A172 (cell line): ENCODE results near the gene CCR2. TPM values are rescaled to one million over a fixed set of nuclear protein-coding genes. Genes with fewer than 3 reads are reported as not detected.

Experiments used
- DNase-seq: peaks from one replicate; pipeline ENCODE4 v3.0.0-alpha.2; 2015; ENCODE audit warnings: low spot score
- total RNA-seq: library from RNA; depleted of rRNA; stranded (reverse); fragments of >200 nt; shearing (Covaris generic); gene quantifications from 2 replicates; pipeline ENCODE4 v1.2.3, GENCODE V29; 2014

The CCR2 gene
- total RNA-seq, 1 experiment from 2014 or later: not detected

DNA sequence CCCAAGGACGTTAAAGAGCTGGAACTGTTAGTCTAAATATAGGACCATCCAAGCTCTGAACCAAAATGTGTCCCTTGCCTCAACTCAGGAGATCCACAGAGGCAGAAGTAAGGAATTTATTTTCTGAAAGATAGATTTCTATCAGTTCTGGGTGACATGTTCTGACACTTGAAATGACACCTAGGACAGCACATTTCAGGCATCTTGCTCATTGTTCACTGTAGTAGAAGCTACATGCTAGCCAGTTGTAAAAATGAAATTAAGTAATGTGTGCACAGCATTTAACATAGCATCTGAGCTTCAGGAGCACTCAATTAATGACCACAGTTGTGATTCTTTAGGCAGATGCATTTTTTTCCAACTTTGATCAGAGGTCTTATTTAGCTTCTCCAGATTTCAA, 567 bp downstream of the CCR2 start:
- DNase-seq: no peak

- no peak for DNase-seq
These were observed 1.1 kb downstream of the CCR2 start for GRCh38 chr3:46354984-46355383.

DNA sequence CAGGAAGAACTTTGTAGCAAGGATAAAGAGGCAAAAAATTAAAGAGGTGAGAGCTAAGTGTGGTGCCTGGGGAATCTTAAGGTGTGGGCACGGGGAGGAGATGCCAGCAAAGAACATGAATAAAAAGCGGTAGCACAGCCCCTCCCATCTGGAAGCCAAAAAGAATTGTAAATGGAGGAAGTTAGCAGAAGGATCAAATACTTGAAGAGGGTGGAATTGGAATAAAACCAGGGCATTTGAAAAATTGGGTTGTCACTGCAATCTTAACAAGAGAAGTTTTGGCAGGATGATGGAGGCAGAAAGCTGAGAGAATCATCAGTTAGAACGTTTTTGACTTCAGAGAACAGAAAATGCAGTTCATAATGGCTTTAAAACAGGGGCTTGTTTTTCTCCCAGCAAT, 2.4 kb downstream of the CCR2 start:
- no peak for DNase-seq

GRCh38 chr3:46356909-46357308, 3.0 kb downstream of the CCR2 start:
- no peak for DNase-seq

- DNase-seq: no peak
These were observed 4.6 kb downstream of the CCR2 start for GRCh38 chr3:46358466-46358865.

- DNase-seq: peak; percentile 45
These were observed 6.0 kb downstream of the CCR2 start for GRCh38 chr3:46359733-46360493.

DNA sequence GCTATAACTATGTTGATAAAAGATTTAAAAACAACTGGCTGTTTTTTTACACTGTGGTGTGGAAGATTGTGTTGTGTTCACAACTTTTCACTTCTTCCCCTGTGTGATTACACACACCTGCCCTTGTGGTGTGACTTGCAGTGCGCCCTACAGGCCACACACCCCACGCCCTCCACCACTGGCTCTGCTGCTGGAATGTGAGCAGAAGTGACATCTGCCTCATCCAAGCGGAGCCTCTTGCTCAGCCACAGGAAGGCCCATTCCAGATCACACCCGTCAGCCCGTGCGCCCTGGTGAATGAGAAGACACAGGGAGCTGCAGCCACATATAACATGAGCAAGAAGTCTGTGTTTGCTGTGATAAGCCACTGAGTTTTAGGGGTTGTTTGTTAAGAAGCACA, 7.0 kb downstream of the CCR2 start:
- no peak for DNase-seq

- DNase-seq: peak; percentile 57
These were observed 7.7 kb downstream of the CCR2 start for GRCh38 chr3:46361408-46362283.

GRCh38 chr3:46365041-46365440, 11.1 kb downstream of the CCR2 start:
- DNase-seq: no peak

DNA sequence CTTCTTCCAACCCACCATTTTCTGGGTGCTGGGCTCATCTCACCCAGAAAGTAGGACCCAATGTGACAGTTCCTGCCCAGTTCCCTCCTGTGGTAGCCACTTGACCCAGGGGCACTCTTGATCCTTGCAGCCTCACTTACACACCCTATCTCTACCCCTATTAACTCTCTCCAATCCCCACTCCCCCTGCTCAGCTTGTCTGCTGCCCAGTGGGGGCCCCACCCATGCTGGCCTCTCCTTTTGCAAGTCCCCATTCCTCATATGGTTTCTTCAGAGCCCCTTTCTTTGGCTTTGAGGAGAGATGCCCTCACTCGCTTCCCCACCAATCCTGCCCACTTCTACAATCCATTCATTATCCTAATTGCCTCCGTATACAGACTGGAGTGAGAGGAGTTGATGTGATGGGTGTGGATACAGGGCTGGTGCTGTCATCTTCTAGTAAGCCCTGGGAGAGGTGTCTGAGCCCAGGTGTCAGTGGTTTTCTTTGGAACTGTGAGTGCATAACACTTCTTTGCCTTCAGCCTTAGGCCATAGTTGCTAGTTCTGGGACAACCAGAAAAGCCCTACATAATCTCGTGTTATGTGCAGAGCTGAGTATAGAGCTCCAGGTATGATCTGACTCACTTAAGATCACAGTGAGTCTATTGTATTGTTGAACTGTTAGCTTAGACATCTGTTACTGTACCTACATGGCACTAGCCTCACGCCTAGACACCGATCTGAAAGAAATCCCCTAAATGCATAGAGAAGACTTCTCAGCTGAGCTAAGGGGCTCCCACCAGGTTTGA, 12.0 kb downstream of the CCR2 start:
- DNase-seq: no peak

- no peak for DNase-seq
These were observed 13.9 kb downstream of the CCR2 start for GRCh38 chr3:46367811-46368210.

DNA sequence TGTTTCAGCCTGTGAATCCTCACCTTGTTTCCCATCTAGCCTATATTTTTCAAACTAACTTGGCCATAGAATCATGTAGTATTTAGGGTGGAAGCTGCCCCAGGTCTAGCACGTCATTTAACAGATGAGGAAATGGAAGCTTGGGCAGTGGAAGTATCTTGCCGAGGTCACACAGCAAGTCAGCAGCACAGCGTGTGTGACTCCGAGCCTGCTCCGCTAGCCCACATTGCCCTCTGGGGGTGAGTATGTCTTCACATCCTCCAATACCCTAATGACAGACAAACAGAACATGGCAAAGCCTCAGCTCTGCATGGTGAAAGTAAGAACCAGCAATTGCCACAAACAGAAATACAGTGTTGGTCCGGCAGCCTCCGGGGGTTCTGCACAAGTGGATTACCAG, 14.7 kb downstream of the CCR2 start:
- no peak for DNase-seq

DNA sequence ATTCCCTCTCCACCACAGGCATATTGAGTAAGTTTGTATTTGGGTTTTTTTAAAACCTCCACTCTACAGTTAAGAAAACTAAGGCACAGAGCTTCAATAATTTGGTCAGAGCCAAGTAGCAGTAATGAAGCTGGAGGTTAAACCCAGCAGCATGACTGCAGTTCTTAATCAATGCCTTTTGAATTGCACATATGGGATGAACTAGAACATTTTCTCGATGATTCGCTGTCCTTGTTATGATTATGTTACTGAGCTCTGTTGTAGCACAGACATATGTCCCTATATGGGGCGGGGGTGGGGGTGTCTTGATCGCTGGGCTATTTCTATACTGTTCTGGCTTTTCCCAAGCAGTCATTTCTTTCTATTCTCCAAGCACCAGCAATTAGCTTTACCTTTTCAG, 15.2 kb downstream of the CCR2 start:
- DNase-seq: no peak

- no peak for DNase-seq
These were observed 15.8 kb downstream of the CCR2 start for GRCh38 chr3:46369675-46370132.

- DNase-seq: no peak
These were observed 17.1 kb downstream of the CCR2 start, which contains the start of gene CCR5 for GRCh38 chr3:46370839-46371518. TSS of gene CCR5 (plus strand) at chr3:46370946. CDS start at chr3:46372903, 1,957 bp downstream.

DNA sequence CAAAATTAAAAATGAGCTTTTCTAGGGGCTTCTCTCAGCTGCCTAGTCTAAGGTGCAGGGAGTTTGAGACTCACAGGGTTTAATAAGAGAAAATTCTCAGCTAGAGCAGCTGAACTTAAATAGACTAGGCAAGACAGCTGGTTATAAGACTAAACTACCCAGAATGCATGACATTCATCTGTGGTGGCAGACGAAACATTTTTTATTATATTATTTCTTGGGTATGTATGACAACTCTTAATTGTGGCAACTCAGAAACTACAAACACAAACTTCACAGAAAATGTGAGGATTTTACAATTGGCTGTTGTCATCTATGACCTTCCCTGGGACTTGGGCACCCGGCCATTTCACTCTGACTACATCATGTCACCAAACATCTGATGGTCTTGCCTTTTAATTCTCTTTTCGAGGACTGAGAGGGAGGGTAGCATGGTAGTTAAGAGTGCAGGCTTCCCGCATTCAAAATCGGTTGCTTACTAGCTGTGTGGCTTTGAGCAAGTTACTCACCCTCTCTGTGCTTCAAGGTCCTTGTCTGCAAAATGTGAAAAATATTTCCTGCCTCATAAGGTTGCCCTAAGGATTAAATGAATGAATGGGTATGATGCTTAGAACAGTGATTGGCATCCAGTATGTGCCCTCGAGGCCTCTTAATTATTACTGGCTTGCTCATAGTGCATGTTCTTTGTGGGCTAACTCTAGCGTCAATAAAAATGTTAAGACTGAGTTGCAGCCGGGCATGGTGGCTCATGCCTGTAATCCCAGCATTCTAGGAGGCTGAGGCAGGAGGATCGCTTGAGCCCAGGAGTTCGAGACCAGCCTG, 17.8 kb downstream of the CCR2 start:
- DNase-seq: no peak

GRCh38 chr3:46372492-46373359, 18.8 kb downstream of the CCR2 start:
- peak; percentile 37 for DNase-seq

GRCh38 chr3:46374755-46375154, 20.8 kb downstream of the CCR2 start:
- no peak for DNase-seq

GRCh38 chr3:46375218-46375617, 21.3 kb downstream of the CCR2 start:
- DNase-seq: no peak

- DNase-seq: no peak
These were observed 21.9 kb downstream of the CCR2 start for GRCh38 chr3:46375814-46376213.
